H1 (cell line): ENCODE measurements around the gene NUB1. TPM values are rescaled to one million over a fixed set of nuclear protein-coding genes. Genes with fewer than 3 reads are reported as not detected.

Source experiments
- CTCF ChIA-PET: fragments of 300-600 bp; sonication (Branson Sonifier 250); formaldehyde crosslinking; loops from one replicate; lab custom pipeline; 2021; ENCODE audit not compliant: partially characterized antibody; lab: Charles Lee
- POLR2A ChIA-PET: fragments of 300-600 bp; sonication (Branson Sonifier 250); formaldehyde crosslinking; loops from one replicate; lab custom pipeline; 2021; ENCODE audit warnings: inconsistent platforms; ENCODE audit not compliant: partially characterized antibody; lab: Charles Lee
- DNase-seq, 2 experiments: peaks; one replicate each; pipeline versions ENCODE4 v3.0.0 to v3.0.0-alpha.2; 2010 to 2022; ENCODE audit warnings: low spot score in 2 of 2, low read depth in 1 of 2, mixed read lengths in 1 of 2
- FAIRE-seq: peaks from 2 replicates; lab custom pipeline; 2011; peaks lifted over from hg19 to GRCh38; lab: Jason Lieb, UNC
- H2AFZ ChIP-seq: 2 replicates; pipeline ENCODE4 v1.8.1; 2012; ENCODE audit warnings: low read length, inconsistent platforms
- H2AK5ac ChIP-seq: 2 replicates; pipeline ENCODE4 v1.6.1; 2013; ENCODE audit warnings: low read depth, low read length
- H2BK120ac ChIP-seq: replicated peaks from 2 replicates; pipeline ENCODE3; 2013; ENCODE audit warnings: low read depth, low read length, inconsistent platforms
- H2BK12ac ChIP-seq: 2 replicates; pipeline ENCODE4 v1.6.1; 2013; ENCODE audit warnings: low read depth, low read length
- H2BK15ac ChIP-seq: 2 replicates; pipeline ENCODE4 v1.6.1; 2013; ENCODE audit warnings: low read length
- H2BK20ac ChIP-seq: 2 replicates; pipeline ENCODE4 v1.6.1; 2013; ENCODE audit warnings: low read length
- H2BK5ac ChIP-seq: 2 replicates; pipeline ENCODE4 v1.6.1; 2013; ENCODE audit warnings: low read depth, low read length
- H3K14ac ChIP-seq: 2 replicates; pipeline ENCODE4 v1.6.1; 2013; ENCODE audit warnings: inconsistent platforms; ENCODE audit not compliant: insufficient read length
- H3K18ac ChIP-seq: 2 replicates; pipeline ENCODE4 v1.6.1; 2013; ENCODE audit warnings: low read length; ENCODE audit errors: extremely low read depth
- H3K23ac ChIP-seq: 2 replicates; pipeline ENCODE4 v1.6.1; 2013; ENCODE audit warnings: inconsistent platforms; ENCODE audit not compliant: insufficient read length
- H3K23me2 ChIP-seq: 2 replicates; pipeline ENCODE4 v1.6.1; 2013; ENCODE audit warnings: low read depth, low read length
- H3K27ac ChIP-seq: 2 replicates; pipeline ENCODE4 v1.6.1; 2011; ENCODE audit warnings: low read depth, low read length, inconsistent platforms
- H3K27me3 ChIP-seq, 4 experiments: replicated peaks in 1 of 4; 1 replicate in 1 of 4; 2 replicates in 3 of 4; pipeline versions ENCODE4 v1.6.1 to v1.8.1; 2011 to 2013; ENCODE audit warnings: low read length in 3 of 4, mild to moderate bottlenecking in 3 of 4, inconsistent platforms in 2 of 4, mixed read lengths in 2 of 4, moderate library complexity in 1 of 4; ENCODE audit not compliant: control insufficient read depth in 3 of 4, insufficient read depth in 3 of 4; ENCODE audit errors: extremely low read depth in 1 of 4
- H3K36me3 ChIP-seq, 4 experiments: 2 replicates each; pipeline versions ENCODE4 v1.6.1 to v1.8.1; 2011 to 2013; ENCODE audit warnings: mild to moderate bottlenecking in 4 of 4, low read length in 3 of 4, moderate library complexity in 2 of 4, control low read depth in 1 of 4, inconsistent platforms in 1 of 4; ENCODE audit not compliant: insufficient read depth in 4 of 4, control insufficient read depth in 2 of 4
- H3K4ac ChIP-seq: replicated peaks from 2 replicates; pipeline ENCODE3; 2013; ENCODE audit warnings: low read length, low read depth, mixed read lengths, inconsistent platforms; ENCODE audit not compliant: insufficient read length
- H3K4me1 ChIP-seq, 4 experiments: replicated peaks in 1 of 4; 1 replicate in 1 of 4; 2 replicates in 3 of 4; pipeline versions ENCODE4 v1.6.1 to v1.8.1; 2011 to 2013; ENCODE audit warnings: low read length in 3 of 4, inconsistent platforms in 2 of 4, mixed read lengths in 1 of 4; ENCODE audit not compliant: insufficient read depth in 4 of 4, control insufficient read depth in 3 of 4
- H3K4me2 ChIP-seq, 2 experiments: 2 replicates each; pipeline versions ENCODE4 v1.6.1 to v1.8.1; 2011 to 2013; ENCODE audit warnings: low read depth in 2 of 2, low read length in 2 of 2, control low read depth in 1 of 2, inconsistent platforms in 1 of 2, mild to moderate bottlenecking in 1 of 2; ENCODE audit not compliant: insufficient read depth in 1 of 2
- H3K4me3 ChIP-seq, 4 experiments: fragments of 200-600, 300-600 bp in 1 of 4; sonication (generic), shearing (Covaris generic), sonication (Bioruptor Twin) in 1 of 4; 2 replicates each; pipeline versions ENCODE4 v1.5.1 to v1.8.1; 2011 to 2016; ENCODE audit warnings: low read length in 4 of 4, low read depth in 3 of 4, control low read depth in 2 of 4, inconsistent platforms in 2 of 4, mild to moderate bottlenecking in 2 of 4, mixed read lengths in 1 of 4, moderate library complexity in 1 of 4; ENCODE audit not compliant: insufficient read depth in 2 of 4; ENCODE audit errors: extremely low read depth in 1 of 4
- H3K56ac ChIP-seq: replicated peaks from 2 replicates; pipeline ENCODE3; 2013; ENCODE audit warnings: low read depth, mild to moderate bottlenecking, mixed read lengths, low read length, inconsistent platforms; ENCODE audit not compliant: insufficient read length
- H3K79me1 ChIP-seq: 2 replicates; pipeline ENCODE4 v1.6.1; 2013; ENCODE audit warnings: low read depth, low read length, control low read depth
- H3K79me2 ChIP-seq, 2 experiments: 2 replicates each; pipeline versions ENCODE4 v1.6.1 to v1.8.1; 2012 to 2013; ENCODE audit warnings: low read length in 2 of 2, mild to moderate bottlenecking in 2 of 2, inconsistent platforms in 1 of 2; ENCODE audit not compliant: insufficient read depth in 2 of 2, control insufficient read depth in 1 of 2
- H3K9ac ChIP-seq, 4 experiments: replicated peaks in 1 of 4; 1 replicate in 1 of 4; 2 replicates in 3 of 4; pipeline versions ENCODE4 v1.6.1 to v1.8.1; 2011 to 2013; ENCODE audit warnings: low read depth in 3 of 4, low read length in 3 of 4, control low read depth in 2 of 4, mild to moderate bottlenecking in 2 of 4, moderate library complexity in 2 of 4, inconsistent platforms in 1 of 4; ENCODE audit errors: extremely low read depth in 1 of 4
- H3K9me3 ChIP-seq, 2 experiments: 2 replicates each; pipeline versions ENCODE4 v1.6.1 to v1.8.1; 2012 to 2013; ENCODE audit warnings: mild to moderate bottlenecking in 2 of 2, moderate library complexity in 2 of 2, control low read depth in 1 of 2, inconsistent platforms in 1 of 2, low read depth in 1 of 2, low read length in 1 of 2, mixed read lengths in 1 of 2; ENCODE audit not compliant: insufficient read depth in 2 of 2
- H4K20me1 ChIP-seq, 2 experiments: replicated peaks in 1 of 2; 2 replicates each; pipeline versions ENCODE3 to v1.8.1; 2011 to 2013; ENCODE audit warnings: inconsistent platforms in 2 of 2, low read length in 2 of 2, mild to moderate bottlenecking in 1 of 2; ENCODE audit not compliant: insufficient read depth in 2 of 2, control insufficient read depth in 1 of 2
- H4K5ac ChIP-seq: 2 replicates; pipeline ENCODE4 v1.6.1; 2013; ENCODE audit warnings: low read length, low read depth, mixed read lengths, inconsistent platforms; ENCODE audit not compliant: insufficient read length
- H4K8ac ChIP-seq: 2 replicates; pipeline ENCODE4 v1.8.0; 2013; ENCODE audit warnings: mild to moderate bottlenecking, moderate library complexity, low read length, inconsistent platforms; ENCODE audit not compliant: insufficient read depth; ENCODE audit errors: extremely low read depth
- H4K91ac ChIP-seq: replicated peaks from 2 replicates; pipeline ENCODE3; 2013; ENCODE audit warnings: low read length, mixed read lengths, inconsistent platforms; ENCODE audit not compliant: insufficient read length
- CEBPB ChIP-seq: IDR thresholded peaks from 2 replicates; pipeline ENCODE4 v1.6.1; 2012; ENCODE audit warnings: low read depth, low read length
- FOSL1 ChIP-seq: IDR thresholded peaks from 2 replicates; pipeline ENCODE4 v1.6.1; 2011; ENCODE audit warnings: mild to moderate bottlenecking, low read depth, low read length, moderate library complexity; ENCODE audit not compliant: insufficient read depth
- HDAC6 ChIP-seq: IDR thresholded peaks from one replicate; pipeline ENCODE4 v1.7.1; 2012; ENCODE audit warnings: low read depth, mild to moderate bottlenecking, inconsistent platforms, low read length, moderate library complexity
- KDM1A ChIP-seq: fragments of 200-600, 300-600 bp; sonication (generic); IDR thresholded peaks from 2 replicates; pipeline ENCODE4 v1.7.1; 2016; ENCODE audit warnings: mild to moderate bottlenecking, low read length, borderline replicate concordance
- SIRT6 ChIP-seq: IDR thresholded peaks from one replicate; pipeline ENCODE4 v1.7.1; 2012; ENCODE audit warnings: low read length, inconsistent platforms
- SP1 ChIP-seq: IDR thresholded peaks from 2 replicates; pipeline ENCODE4 v1.6.1; 2011; ENCODE audit warnings: low read depth, low read length
- WGBS, 2 experiments: shearing (Covaris generic) in 1 of 2; methylation state at CpG; one replicate each; pipeline versions ENCODE4 v1.1.6 to v1.1.7; 2013 to 2015; ENCODE audit warnings: low lambda C conversion rate in 2 of 2, mixed read lengths in 2 of 2, inconsistent platforms in 1 of 2, low coverage in 1 of 2, missing lambda C conversion rate in 1 of 2; ENCODE audit not compliant: insufficient replicate concordance in 2 of 2, insufficient coverage in 1 of 2, insufficient read length in 1 of 2; ENCODE audit errors: extremely low coverage in 1 of 2, missing lambda C conversion rate in 1 of 2; 5-methylcytosine and 5-hydroxymethylcytosine counted together
- polyA plus RNA-seq, 7 experiments: library from polyadenylated mRNA; depleted of rRNA in 3 of 7; stranded (reverse) in 5 of 7; unstranded in 2 of 7; fragments of >200 nt in 5 of 7; fragments of 200-250 nt in 2 of 7; gene quantifications; 1 replicate in 5 of 7; 2 replicates in 1 of 7; 4 replicates in 1 of 7; pipeline versions ENCODE4 v1.2.1 to v1.2.3, GENCODE V29; 2011 to 2013; ENCODE audit warnings: missing spikeins in 2 of 7, mixed read lengths in 2 of 7
- total RNA-seq: library from RNA; stranded (reverse); fragmentation: NEBNext Ultra II Directional; extraction: Animal tissue kit (Norgen Biotek cat#: 25700); gene quantifications from 2 replicates; pipeline ENCODE4 v1.2.1, GENCODE V29; 2021
- TF ChIP-seq, protein P1 (sequence below): IDR thresholded peaks from 2 replicates; pipeline ENCODE4 v1.6.1; 2012; ENCODE audit warnings: inconsistent platforms

NUB1 gene
- total and polyA plus RNA-seq, 2 of the 8 experiments (the other 6 are each of a cell fraction or from before 2014, with no cell fraction given): 22.1 to 43.5 TPM

DNA sequence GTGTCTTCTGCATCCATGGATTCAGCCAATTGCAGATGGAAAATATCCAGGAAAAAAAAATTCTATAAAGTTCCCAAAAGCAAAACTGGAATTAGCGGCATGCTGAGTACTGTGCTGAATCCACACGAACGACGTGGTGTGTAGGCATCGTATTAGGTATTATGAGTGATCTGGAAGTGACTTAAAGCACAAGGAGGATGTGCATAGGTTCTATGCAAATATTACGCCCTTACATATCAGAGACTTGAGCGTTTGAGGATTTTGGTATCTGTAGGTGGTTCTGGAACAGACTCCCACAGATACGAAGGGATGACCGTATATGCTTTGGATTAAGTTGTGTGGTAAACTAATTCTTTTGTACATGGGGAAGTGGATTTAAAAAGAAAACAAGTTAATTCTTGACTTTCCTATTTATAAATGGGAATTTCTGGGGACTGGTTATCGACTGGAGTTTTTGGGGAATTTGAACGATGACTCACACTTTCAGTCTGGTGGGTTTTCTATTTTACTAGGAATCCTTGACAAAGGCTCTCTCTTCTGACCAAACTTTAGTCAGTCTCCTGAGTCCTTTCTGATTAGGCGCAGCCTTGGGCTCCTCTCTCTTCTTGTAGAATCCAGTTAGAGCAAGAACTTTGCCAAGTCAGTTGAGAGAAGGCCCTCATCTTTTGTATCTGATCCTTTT is 5.4 kb upstream of the NUB1 start:
- H2AFZ ChIP-seq: no peak overlapping the region

More for the DNA sequence above, 5.4 kb upstream of the NUB1 start:
- Histone ChIP-seq H3K56ac (no peak overlapping the region), H3K23me2 (peaks cover 2% of the 10 kb centered on the region), H3K4ac (no peak overlapping the region), H3K4me3 (no peak overlapping the region), H3K79me2 (no peaks in the 10 kb centered on the region), H2BK15ac (no peak overlapping the region), H4K8ac (no peak overlapping the region), H3K14ac (no peak overlapping the region), H3K27ac (no peak overlapping the region), H2BK20ac (no peak overlapping the region), H3K23ac (no peak overlapping the region), H4K91ac (no peak overlapping the region)
- POLR2A ChIA-PET: no interaction called here
- CTCF ChIA-PET: interaction anchor here (0.8 to 0.9 kb wide), 2 partner anchors 16 to 21 kb away, joined by 3 read pairs; no protein-coding TSS in a partner anchor
- TF ChIP-seq CEBPB (no peak), SIRT6 (no peak), KDM1A (no peak), HDAC6 (no peak), FOSL1 (no peak), SP1 (no peak)
- TF ChIP-seq, protein P1, sequence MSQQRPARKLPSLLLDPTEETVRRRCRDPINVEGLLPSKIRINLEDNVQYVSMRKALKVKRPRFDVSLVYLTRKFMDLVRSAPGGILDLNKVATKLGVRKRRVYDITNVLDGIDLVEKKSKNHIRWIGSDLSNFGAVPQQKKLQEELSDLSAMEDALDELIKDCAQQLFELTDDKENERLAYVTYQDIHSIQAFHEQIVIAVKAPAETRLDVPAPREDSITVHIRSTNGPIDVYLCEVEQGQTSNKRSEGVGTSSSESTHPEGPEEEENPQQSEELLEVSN: no peak
- TF ChIP-seq, all 59 proteins: peak for 0
- H2BK120ac ChIP-seq: no peak overlapping the region
- 91% methylated on average over 12 of the region's 12 CpGs; no CpG with 5 or more reads in 1 of the 2 experiments for WGBS, 2 experiments
- DNase-seq: no peak
- H3K27me3 ChIP-seq: no peaks in the 10 kb centered on the region
- no peak overlapping the region for H4K5ac ChIP-seq
- no peak overlapping the region for H2BK5ac ChIP-seq
- no peak for FAIRE-seq
- H3K18ac ChIP-seq: no peak overlapping the region
- H2BK12ac ChIP-seq: no peak overlapping the region
- no peaks in the 10 kb centered on the region for H4K20me1 ChIP-seq
- peaks cover 0 to 4% (median 0%) of the 10 kb centered on the region in 4 experiments; a peak in 3 of 7 replicates for H3K4me1 ChIP-seq
- H2AK5ac ChIP-seq: no peak overlapping the region
- no peaks in the 10 kb centered on the region for H3K36me3 ChIP-seq
- no peak overlapping the region for H3K9ac ChIP-seq
- no peaks in the 10 kb centered on the region for H3K79me1 ChIP-seq
- H3K4me2 ChIP-seq: no peak overlapping the region
- no peaks in the 10 kb centered on the region for H3K9me3 ChIP-seq
